ENCODE measurements around the gene PIGZ.

Gene PIGZ, protein sequence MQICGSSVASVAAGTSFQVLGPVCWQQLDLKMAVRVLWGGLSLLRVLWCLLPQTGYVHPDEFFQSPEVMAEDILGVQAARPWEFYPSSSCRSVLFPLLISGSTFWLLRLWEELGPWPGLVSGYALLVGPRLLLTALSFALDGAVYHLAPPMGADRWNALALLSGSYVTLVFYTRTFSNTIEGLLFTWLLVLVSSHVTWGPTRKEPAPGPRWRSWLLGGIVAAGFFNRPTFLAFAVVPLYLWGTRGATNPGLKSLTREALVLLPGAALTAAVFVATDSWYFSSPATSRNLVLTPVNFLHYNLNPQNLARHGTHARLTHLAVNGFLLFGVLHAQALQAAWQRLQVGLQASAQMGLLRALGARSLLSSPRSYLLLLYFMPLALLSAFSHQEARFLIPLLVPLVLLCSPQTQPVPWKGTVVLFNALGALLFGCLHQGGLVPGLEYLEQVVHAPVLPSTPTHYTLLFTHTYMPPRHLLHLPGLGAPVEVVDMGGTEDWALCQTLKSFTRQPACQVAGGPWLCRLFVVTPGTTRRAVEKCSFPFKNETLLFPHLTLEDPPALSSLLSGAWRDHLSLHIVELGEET

DNA sequence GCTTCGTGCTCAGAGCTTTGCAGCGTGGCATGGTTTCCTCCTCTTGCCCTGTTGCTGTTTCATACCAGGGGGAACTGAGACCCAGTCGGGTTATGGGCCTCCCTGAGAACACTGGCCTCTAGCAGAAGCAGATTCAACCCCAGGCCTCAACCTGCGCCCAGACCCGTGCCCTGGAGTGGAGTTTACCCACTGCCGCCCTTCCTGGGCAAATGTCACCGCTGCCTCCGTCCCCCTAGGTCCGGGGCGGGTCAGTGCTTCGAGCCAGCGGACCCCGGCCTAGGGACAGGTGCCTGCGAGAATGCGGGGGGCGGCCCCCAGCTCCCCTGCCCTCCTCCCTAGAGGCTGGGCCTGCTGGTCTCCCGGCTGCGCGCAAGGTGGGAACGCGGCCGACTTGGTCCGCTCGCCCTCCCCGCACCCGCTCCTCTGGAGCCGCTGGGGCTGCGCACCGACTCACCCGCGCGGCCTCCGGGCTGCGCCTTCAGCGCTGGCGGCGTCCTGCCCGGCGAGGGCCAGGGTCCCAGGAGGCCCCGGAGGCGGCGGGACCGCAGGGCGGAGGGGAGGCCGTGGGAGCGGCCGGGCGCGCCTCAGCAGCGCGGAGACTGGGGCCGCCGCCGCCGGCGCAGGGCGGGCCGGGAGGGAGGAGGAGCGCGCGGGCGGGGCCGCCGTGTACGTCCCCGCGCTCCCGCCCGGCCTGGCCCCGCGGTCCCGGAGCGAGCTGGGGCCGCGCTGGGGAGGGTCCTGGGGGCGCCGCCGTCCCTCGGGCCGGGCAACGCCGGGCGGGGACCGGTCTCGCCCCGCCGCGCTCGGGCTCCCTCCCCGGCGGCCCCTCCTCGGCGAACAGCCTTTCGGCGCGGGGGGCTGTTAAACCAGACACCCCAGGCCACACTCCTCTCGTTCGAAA is at the start of gene PIGZ:
Gene PIGZ (minus strand): TSS at position 601 of the 901 bp plus-strand sequence. CDS start 16,802 bp downstream, outside the sequence.
- in situ Hi-C loops (cut with MboI; ENCODE audit: low sequenced_read_pairs) = no loop called here

DNA sequence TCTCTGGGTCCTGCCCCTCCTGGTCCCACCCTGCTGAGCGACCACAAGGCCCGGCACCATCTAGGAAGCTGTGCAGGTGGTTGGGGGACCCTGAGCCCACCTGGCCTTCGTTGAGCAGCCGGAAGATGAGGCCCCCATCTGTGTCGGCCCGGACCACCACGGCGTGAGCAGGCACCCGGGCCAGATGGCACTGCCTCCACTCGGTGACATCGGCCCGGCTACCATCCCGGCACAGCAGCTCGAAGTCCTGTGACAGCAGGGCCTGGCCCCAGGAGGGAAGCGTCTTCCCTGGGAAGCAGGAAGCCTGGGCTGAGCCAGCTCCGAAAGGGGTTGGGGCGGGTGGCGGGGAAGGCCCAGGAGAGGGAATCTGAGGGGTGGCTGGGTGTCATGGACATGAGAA is 48.4 kb upstream of the PIGZ start:
- in situ Hi-C loops (cut with MboI; ENCODE audit: low sequenced_read_pairs) = loop anchor here (25.0 kb wide), 1 partner anchor 170 kb away; no protein-coding TSS in a partner anchor

DNA sequence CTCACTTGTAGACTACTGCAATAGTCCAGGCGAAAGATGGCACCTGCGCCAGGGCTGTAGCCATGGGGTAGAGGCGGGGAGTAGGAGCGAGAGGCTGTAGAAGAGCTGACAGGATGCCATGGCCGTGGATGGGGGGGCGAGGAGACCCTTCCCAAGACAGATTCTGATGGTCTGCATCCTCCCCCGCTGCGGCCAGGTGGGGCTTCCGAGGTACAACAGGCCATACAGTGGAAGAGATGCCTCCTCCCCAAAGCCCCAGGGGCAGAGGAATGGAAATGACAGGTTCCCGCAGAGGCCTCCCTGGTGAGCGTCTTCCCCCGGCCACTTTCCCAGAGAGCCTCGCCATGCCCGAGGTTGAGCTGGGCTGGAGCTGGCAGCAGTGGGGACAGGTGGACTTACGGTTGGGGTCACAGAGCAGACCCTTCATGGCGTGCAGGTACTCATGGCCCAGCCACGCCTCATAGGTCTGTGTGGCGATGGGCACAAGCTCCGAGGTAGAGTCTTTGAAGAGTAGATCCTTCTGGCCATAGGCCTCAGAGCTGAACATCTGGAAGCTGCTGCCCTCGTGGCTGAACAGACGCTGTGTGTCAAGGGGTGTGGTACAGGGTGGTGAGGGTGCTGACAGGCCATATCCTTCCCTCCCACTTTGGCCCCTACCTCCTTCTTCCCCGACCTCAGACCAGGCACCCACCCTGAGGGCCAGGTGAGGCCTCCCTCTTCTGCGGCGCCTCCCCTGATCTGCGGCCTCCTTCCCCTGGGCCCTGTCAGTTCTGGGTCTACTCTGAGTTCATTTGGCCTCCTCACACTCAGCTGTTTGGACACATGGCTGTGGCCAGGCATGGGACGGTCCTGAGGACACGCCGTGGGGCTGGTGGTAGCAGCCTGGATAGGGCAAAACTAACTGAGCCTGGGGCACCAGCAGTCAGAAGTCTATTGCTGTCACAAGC is 47.4 kb upstream of the PIGZ start:
- in situ Hi-C loops (cut with MboI; ENCODE audit: low sequenced_read_pairs) = loop anchor here (25.0 kb wide), 1 partner anchor 171 kb away; no protein-coding TSS in a partner anchor

DNA sequence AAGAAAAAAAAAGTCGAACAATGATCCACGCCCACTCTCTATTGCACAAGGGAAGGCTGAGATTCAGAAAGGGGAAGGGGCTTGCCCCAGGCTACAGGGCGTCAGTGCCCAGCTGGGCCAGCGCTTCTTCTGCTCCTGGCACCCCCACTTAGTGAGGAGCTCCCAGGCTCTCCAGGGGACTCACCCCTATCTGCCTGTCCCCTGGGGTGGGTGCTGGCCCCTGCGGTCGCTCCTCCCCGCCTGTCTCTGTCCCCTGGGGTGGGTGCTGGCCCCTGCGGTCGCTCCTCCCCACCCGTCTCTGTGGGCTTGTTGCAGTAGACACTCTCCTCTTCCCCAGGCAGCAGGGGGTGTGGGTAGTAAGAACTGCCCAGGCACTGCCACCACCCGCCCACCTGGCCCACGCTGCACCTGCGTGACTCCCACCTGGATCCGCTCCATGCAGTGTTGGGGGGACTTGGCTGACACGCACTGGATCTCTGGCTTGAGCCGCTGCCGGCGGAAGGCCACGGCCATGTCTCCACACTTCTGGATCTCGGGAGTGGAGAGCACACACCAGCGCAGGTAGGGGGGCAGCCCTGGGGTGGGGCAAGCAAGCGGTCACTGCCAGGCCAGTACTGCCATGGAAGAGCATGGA is 46.4 kb upstream of the PIGZ start:
- in situ Hi-C loops (cut with MboI; ENCODE audit: low sequenced_read_pairs) = loop anchor here (25.0 kb wide), 1 partner anchor 172 kb away; no protein-coding TSS in a partner anchor

DNA sequence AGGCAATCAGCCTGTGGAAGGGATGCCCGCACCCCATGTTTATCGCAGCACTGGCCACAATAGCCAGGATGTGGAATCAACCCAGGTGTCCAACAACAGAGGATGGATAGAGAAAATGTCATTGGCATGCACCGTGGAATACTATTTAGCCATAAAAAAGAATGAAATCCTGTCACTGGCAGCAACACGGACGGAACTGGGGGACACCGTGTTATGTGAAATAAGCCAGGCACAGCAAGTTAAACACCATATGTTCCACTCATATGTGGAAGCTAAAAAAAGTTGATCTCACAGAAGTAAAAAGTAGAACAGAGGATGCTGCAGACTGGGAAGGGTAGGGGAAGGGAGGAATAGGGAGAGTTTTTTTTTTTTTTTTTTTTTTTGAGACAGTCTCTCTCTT is 45.4 kb upstream of the PIGZ start:
- in situ Hi-C loops (cut with MboI; ENCODE audit: low sequenced_read_pairs) = loop anchor here (25.0 kb wide), 1 partner anchor 173 kb away; no protein-coding TSS in a partner anchor

DNA sequence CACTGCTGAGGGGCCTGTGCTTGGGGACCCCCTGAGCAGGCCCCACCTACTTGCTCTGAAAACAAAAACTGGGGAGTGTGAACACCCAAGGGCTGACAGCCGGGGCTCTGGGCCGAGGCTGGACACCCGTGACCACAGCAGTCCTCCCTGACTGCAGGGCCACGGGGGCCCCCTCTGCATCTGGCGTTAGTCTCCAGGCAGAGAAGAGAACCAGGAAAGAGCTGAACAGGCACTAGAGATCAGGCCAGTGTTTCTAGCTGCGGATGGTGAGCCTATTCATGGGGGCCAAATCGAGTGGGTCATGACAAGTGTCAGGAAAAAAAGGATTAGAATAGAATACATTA is 43.9 kb upstream of the PIGZ start:
- in situ Hi-C loops (cut with MboI; ENCODE audit: low sequenced_read_pairs) = loop anchor here (25.0 kb wide), 1 partner anchor 175 kb away; no protein-coding TSS in a partner anchor

DNA sequence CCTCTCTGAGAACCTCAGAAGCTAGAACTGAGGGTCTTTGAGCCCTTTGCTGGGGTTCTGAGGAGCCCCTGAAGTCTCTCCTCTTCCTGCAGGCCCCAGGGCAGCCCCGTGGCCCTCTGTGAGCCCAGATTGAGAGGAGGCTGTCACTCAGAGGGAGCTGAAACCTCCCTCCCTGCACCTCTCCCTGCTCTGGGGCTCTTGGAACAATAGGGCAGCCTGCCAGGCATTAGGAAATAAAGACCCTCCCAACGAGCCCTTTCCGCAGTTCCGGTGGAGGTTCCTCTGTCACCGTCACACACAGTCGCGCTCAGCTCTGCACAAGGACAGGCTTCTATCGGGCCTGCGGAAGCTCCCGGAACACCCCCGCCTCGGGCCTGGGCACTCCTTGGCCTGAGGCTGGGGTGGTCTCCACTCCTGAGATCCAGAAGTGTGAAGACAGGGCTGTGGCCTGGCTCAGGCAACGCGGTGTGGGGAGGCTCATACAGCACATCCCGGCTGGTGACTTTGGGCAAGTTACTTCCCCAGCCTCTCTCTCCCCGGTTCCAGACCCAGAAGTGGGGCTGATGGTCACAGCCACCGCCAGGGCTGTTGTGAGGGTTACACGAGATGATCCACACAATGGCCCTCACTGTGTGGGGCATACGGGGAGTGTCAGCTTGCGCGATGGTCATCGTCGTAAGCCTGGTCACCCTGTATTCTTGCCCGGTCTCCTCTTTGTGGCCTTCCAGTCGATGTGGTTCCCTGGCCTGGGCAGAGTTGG is 43.3 kb upstream of the PIGZ start:
- in situ Hi-C loops (cut with MboI; ENCODE audit: low sequenced_read_pairs) = loop anchor here (25.0 kb wide), 1 partner anchor 175 kb away; no protein-coding TSS in a partner anchor

DNA sequence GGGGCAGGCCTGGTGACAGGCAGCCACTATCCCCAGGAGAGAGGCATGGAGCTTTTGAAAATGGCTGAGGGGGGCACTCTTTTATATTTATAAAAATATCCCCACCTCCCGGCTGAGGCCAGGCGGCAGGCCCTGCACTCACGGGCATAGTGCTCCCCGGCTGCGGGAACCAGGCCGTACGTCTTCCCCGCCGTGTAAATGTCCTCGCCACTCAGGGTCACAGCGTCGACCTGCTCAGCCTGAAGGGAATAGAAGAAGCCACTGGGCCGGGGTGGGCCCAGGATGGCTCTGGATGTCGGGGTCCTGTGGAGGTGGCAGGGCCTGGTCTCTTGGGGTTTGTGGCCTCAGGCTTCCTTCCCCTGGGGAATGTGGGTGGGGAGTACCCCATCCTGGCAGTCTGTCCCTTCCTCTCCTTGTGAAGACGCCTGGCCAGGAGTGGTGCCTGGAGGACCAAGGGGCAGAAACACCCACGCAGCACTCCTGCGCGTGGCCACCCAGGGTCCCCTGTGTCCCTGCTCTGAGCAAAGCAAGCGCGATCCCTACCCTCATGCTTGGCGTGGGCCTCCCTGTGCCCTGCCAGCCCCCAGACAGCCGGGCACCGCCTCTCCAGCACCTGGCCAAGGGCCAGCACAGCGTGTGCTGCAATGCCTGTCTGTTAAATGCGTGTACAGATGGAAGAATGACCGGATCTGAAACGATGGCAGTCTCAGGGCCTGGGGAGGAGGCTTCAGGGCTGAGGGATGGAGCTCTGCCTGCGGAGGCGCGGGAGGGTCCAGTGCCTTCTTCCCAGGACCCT is 42.1 kb upstream of the PIGZ start:
- in situ Hi-C loops (cut with MboI; ENCODE audit: low sequenced_read_pairs) = loop anchor here (25.0 kb wide), 1 partner anchor 177 kb away; no protein-coding TSS in a partner anchor

DNA sequence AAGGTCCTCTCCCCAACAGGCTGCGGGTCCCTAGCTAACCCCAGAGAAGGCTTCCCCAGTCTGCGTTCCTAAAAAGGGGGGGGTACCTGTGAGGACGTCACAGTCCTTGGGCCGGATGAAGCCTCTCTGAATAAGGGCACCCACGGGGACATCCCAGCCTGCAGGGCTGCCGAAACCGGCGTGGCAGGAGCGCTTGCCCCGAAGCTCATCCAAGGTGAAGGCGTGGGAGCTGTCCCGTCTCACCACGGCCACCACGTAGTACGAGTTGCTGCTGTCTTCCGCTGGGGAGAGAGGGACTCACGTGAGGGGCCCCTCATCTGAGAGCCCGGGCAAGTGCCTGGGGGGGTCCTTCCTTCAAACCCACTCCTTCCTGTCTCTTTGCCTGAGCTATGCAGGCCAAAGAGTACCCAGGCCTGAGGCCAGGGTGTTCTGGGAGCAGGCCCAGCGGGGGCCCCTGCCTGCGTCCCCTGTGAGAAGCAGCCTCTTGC is 40.9 kb upstream of the PIGZ start:
- in situ Hi-C loops (cut with MboI; ENCODE audit: low sequenced_read_pairs) = loop anchor here (25.0 kb wide), 1 partner anchor 178 kb away; no protein-coding TSS in a partner anchor

DNA sequence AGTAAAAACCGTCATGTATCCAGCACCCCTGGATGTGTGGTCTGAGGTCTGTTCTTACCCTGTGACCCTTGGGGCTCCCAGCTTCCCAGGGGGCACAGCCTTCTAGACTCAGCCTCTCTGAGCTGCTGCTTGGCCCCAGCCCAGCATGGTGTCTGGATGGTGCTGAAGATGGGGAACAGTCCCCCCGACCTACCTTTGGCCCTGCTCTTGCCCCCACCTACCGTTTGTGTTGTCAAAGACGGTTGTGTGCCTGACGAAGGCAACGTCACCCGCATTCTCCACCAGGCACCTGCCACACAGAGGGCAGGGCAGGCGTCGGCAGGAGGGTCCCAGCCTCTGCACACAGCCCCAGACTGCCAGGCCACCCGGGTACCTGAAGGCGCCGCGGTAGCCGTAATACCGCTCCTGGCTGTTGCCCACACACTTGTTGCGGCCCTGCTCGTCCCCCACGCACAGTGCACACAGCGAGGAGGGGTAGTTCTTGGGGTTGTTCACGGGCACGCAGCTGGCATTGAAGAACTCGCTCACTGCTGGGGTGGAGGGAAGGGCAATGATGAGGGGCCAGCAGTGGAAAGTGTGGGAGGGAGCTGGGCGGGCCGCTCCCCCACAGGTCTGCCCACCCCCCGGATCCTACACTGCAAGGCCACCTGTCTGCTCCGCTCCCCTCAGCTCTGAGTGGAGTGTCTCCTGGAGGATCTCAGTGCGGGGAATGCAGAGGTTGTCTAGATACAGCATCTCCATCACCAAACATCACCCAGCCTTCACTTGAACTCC is 40.0 kb upstream of the PIGZ start:
- in situ Hi-C loops (cut with MboI; ENCODE audit: low sequenced_read_pairs) = loop anchor here (25.0 kb wide), 1 partner anchor 179 kb away; no protein-coding TSS in a partner anchor

DNA sequence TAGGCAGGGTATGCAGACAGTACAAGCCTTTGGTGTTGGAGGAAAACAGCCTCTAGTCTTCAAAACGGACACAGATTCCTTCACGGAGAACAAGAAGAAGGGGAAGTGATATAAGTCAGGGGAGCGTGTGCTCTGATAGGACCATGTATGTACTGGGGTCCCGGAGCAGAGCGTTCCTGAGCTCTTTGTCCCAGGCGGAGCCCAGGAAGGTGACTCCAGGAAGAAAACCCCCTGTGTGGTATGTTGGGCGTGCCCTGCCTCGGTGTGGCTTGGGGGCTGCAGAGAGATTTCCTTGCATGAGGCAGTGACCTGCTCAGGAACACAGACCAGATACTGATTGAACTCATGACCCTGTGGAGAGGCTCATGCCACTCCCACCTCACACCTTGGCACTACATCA is 39.3 kb upstream of the PIGZ start:
- in situ Hi-C loops (cut with MboI; ENCODE audit: low sequenced_read_pairs) = loop anchor here (25.0 kb wide), 1 partner anchor 179 kb away; no protein-coding TSS in a partner anchor

DNA sequence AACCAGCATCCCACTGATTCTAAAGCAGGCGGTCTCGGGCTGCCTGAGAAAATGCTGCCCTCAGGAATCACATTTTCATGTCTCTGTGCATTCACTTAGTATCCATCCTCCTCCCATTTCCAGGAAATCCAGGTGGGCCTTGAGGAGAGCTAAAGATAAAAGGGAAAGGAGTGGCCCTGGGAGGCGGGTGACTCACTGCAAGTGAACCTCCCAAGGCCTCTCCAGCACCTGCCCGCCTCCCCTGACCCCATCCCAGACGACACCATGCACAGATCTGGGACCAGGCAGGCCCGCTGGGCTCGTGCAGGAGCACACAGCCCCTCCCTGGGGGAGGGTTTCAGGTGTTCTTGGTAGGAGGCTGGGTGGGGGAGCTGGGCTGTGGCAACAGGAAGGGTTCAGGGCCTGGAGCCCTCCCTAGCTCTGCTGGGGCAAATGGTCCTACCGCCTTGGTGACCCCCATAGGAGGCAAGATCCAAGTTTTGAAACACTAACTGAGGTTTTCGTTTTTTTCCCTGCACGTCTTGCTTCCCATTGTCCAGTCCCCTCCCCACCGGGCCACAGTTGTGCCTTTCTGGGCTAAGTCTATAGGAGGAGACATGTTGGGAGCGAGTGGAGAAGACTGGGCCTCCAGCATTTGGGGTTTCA is 38.8 kb upstream of the PIGZ start:
- in situ Hi-C loops (cut with MboI; ENCODE audit: low sequenced_read_pairs) = loop anchor here (25.0 kb wide), 1 partner anchor 180 kb away; no protein-coding TSS in a partner anchor

DNA sequence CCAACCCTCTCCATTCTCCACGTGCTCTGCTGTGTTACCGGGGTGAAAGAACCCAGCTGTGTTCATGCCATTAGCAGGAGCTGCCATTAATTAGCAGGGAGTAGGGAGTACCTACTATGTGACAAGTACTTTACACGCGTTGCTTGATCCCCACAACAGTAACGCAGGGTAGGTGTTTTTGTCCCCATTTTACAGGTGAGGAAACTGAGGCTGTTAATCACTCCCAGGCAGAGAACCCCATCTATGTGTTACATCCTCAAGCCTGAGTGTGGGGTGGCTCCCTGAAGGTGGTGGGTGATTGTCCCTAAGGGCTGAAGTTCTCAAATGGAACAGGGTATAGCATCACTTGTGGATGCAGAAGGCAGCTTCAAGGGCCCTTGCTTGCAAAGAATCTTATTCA is 38.2 kb upstream of the PIGZ start:
- in situ Hi-C loops (cut with MboI; ENCODE audit: low sequenced_read_pairs) = loop anchor here (25.0 kb wide), 1 partner anchor 180 kb away; no protein-coding TSS in a partner anchor

DNA sequence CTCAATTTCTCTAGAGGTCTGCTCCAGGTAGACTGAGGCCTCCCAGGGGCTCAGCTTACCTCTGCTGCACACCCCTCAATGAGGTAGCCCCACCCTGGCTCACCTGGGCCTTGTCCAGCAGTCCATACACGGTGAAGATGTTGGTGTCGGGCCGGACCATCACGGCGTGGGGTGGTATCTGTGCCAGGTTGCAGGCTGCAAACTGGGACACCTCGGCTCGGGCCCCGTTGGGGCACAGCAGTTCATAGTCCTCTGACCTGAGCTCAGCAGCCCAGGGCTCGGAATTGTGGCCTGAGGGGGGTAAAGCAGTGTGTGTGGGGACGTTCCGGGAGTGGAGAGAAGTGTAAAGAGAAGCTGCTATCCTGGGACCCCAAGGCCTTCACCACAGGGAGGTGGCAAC is 37.8 kb upstream of the PIGZ start:
- in situ Hi-C loops (cut with MboI; ENCODE audit: low sequenced_read_pairs) = loop anchor here (25.0 kb wide), 1 partner anchor 181 kb away; no protein-coding TSS in a partner anchor

DNA sequence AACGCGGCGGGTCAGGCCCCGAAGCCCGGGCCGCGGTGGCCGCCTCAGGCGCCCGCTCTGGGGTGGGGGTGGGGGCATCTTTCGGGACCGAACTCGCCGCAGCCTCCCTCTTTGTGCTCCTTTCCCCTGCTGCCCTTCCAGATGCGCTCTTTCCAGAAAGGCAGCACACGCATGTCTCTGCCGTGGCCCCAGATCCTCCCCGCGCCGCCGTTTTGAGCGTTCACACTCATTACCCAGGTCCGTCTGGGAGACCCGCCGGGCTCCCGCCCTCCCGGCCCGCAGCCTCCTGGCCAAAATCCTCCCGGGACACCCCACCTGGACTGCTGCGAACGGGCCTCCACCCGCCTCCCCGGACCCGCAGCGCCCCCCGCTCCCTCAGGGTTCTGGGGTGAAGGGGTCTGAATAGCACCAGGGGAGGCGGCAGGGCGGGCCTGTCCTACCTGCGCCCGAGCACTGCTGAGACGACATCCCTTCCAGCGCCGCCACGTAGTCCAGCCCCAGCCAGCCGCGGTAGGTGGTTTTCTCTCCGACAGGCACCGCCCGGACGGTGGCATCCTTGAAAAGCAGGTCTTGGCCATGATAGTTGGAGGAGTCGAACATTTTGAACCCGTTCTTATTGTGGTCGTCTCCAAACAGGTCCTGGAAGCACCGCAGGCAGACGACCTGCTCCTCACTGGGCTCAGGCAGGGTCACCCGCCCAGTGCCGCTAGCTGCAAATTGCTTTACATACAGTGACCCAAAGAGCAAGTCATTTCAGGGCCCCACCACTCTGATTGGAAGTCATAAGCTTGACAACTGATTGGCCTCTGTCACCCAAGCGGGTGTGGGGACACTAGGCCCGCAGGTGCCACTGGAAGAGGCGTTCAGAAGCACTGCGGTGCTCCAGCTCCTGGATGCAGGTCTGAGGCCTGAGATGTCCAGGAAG is 35.1 kb upstream of the PIGZ start:
- in situ Hi-C loops (cut with MboI; ENCODE audit: low sequenced_read_pairs) = loop anchor here (25.0 kb wide), 1 partner anchor 184 kb away; no protein-coding TSS in a partner anchor
